Ovary (tissue), 9 donors: ENCODE data around the gene MOB3B. TPM values are rescaled to one million over a fixed set of nuclear protein-coding genes. Genes with fewer than 3 reads are reported as not detected.
"Not testable (repeated sequence)": the region's sequence is repeated elsewhere in the genome, so short reads cannot be mapped to it uniquely, and the experiment has no call there.

Experiments
- DNase-seq, 5 donors: peaks; one replicate each; pipeline ENCODE4 v3.0.0-alpha.2; 2019 to 2020
- H3K27ac ChIP-seq, 2 donors: fragments of 200-600 bp; one replicate each; pipeline versions ENCODE4 v1.5.1 to v1.8.0; 2019 to 2022
- H3K27me3 ChIP-seq: fragments of 200-600 bp; one replicate; pipeline ENCODE4 v1.8.0; 2022
- H3K36me3 ChIP-seq: fragments of 200-600 bp; sonication (generic); one replicate; pipeline ENCODE4 v1.5.1; 2019
- H3K4me1 ChIP-seq: one replicate; pipeline ENCODE4 v1.8.1; 2013; ENCODE audit warnings: mild to moderate bottlenecking, moderate library complexity; ENCODE audit not compliant: insufficient read depth
- H3K4me3 ChIP-seq: fragments of 200-600 bp; sonication (generic); one replicate; pipeline ENCODE4 v1.5.1; 2017
- H3K9me3 ChIP-seq, 2 donors: fragments of 200-600 bp in 1 of 2; sonication (generic) in 1 of 2; one replicate each; pipeline versions ENCODE4 v1.5.1 to v1.8.1; 2013 to 2019; ENCODE audit warnings: mild to moderate bottlenecking in 1 of 2, moderate library complexity in 1 of 2
- EP300 ChIP-seq: sonication (generic); formaldehyde crosslinking; IDR thresholded peaks from one replicate; pipeline ENCODE4 v1.6.1; 2017; ENCODE audit warnings: antibody characterized with exemption
- POLR2A ChIP-seq: fragments of 450-650 bp; IDR thresholded peaks from one replicate; pipeline ENCODE4 v1.6.1; 2017; ENCODE audit warnings: antibody characterized with exemption, mild to moderate bottlenecking, moderate library complexity
- WGBS, 3 donors: extraction: QIAGEN DNeasy Blood & Tissue Kit in 1 of 3; methylation state at CpG; one replicate each; pipeline versions ENCODE4 v1.1.5 to v1.1.7; 2013 to 2017; 5-methylcytosine and 5-hydroxymethylcytosine counted together
- intact Hi-C, 4 donors: fragments of 100-400 bp; cut with DNase I; formaldehyde crosslinking; loops; one replicate each; pipeline versions ENCODE4 v1.11.0 to v1.15.1; 2022 to 2023
- polyA plus RNA-seq, 2 donors: library from polyadenylated mRNA; stranded (reverse); fragments of 200-250 nt in 1 of 2; fragments of 350-450 nt in 1 of 2; fragmentation: Illumina TruSeq in 1 of 2; extraction: RNeasy Lipid Tissue Mini Kit (QIAGEN cat#74804) in 1 of 2; gene quantifications; one replicate each; pipeline ENCODE4 v1.2.3, GENCODE V29; 2013 to 2014
- total RNA-seq, 7 donors: library from RNA; depleted of rRNA in 2 of 7; stranded (reverse); fragments of >200 nt in 2 of 7; fragmentation: NEBNext Ultra II Directional in 3 of 7; extraction: Animal tissue kit (Norgen Biotek cat#: 25700) in 3 of 7; gene quantifications; one replicate each; pipeline versions ENCODE4 v1.1.0 to v1.2.4, GENCODE V29; 2016 to 2023
- TF ChIP-seq, protein P1 (sequence below), 3 donors: fragments of 450-650 bp in 2 of 3; fragments of 200-600 bp in 1 of 3; IDR thresholded peaks; one replicate each; pipeline versions ENCODE4 v1.5.1 to v1.8.0; 2016 to 2022; ENCODE audit warnings: antibody characterized with exemption in 3 of 3, mild to moderate bottlenecking in 1 of 3
- donor health status: DM: no; HTN: no; CAD: no; lungs with moderate emphysema.
- donor health status: DM: no; HTN: no; CAD: no.
- donor health status: Bipolar disorder and iron deficiency.
- donor health status: DM: yes; HTN: yes; CAD: no.
- donor health status: DM: no; HTN: no; CAD: no.
- donor health status: DM: yes; HTN: yes; CAD: no.

Gene MOB3B
- total and polyA plus RNA-seq, 9 donors: 16.3 to 68.2 (median 28.1) TPM

DNA sequence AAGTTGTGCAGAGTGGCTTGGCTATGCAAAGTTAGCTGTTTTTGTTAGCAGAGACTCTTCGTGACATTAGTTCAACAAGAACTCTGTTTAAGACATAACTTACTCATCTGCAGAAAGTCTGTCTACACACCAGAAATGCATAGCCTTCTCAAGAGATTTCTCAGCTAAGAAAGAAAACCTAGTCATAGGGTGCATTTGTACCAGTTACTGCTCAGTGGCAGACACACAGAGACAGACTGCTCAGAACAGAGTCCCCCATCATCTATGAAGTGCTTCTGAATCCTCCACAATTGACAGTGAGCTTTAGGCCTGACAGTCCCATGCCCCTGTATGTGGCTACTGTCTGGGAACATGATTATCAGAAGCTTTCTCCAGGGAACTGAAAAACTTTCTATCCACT, 61.6 kb downstream of the MOB3B start:
- WGBS, 3 donors: 89 to 91% (median 90%) methylated on average over 1 of the region's 1 CpG
- no peaks in the 10 kb centered on the region for H3K27me3 ChIP-seq
- H3K36me3 ChIP-seq: no peaks in the 10 kb centered on the region
- no peak for TF ChIP-seq POLR2A
- TF ChIP-seq, protein P1, sequence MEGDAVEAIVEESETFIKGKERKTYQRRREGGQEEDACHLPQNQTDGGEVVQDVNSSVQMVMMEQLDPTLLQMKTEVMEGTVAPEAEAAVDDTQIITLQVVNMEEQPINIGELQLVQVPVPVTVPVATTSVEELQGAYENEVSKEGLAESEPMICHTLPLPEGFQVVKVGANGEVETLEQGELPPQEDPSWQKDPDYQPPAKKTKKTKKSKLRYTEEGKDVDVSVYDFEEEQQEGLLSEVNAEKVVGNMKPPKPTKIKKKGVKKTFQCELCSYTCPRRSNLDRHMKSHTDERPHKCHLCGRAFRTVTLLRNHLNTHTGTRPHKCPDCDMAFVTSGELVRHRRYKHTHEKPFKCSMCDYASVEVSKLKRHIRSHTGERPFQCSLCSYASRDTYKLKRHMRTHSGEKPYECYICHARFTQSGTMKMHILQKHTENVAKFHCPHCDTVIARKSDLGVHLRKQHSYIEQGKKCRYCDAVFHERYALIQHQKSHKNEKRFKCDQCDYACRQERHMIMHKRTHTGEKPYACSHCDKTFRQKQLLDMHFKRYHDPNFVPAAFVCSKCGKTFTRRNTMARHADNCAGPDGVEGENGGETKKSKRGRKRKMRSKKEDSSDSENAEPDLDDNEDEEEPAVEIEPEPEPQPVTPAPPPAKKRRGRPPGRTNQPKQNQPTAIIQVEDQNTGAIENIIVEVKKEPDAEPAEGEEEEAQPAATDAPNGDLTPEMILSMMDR (IDR thresholded peaks at IDR 0.05): no peak
- TF ChIP-seq EP300: no peak
- H3K9me3 ChIP-seq: no peaks in the 10 kb centered on the region
- H3K27ac ChIP-seq: no peak overlapping the region
- no peak for DNase-seq
- no peak overlapping the region for H3K4me3 ChIP-seq
- H3K4me1 ChIP-seq: peaks cover 31% of the 10 kb centered on the region
- intact Hi-C loops: no loop called here

DNA sequence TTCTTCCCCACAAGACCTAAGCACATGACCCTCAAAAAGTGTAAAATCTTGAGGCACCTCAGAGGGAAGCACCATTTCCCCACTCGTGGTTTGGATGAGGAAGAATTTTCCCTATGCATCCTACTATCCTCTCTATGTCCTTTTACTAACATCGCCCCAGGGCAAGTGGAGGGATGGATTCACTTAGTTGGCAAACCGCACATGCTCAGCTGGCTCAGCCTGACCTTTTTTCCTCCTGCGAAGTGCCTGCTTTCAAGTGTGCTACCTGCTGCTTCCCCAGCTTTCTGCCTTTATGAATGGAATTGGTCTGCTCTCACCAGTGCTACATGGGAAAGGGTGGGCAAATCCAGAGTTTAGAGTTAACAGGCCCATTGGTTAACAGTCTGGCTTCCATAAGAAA, 62.1 kb downstream of the MOB3B start:
- H3K4me3 ChIP-seq: no peak overlapping the region
- DNase-seq: no peak
- H3K36me3 ChIP-seq: no peaks in the 10 kb centered on the region
- intact Hi-C loops: no loop called here
- no peak overlapping the region for H3K27ac ChIP-seq
- no peaks in the 10 kb centered on the region for H3K27me3 ChIP-seq
- H3K4me1 ChIP-seq: peaks cover 33% of the 10 kb centered on the region
- no peaks in the 10 kb centered on the region for H3K9me3 ChIP-seq
- TF ChIP-seq POLR2A (no peak), EP300 (no peak)
- TF ChIP-seq, protein P1 (IDR thresholded peaks at IDR 0.05): no peak
- 93 to 99% (median 96%) methylated on average over 4 of the region's 4 CpGs for WGBS, 3 donors

DNA sequence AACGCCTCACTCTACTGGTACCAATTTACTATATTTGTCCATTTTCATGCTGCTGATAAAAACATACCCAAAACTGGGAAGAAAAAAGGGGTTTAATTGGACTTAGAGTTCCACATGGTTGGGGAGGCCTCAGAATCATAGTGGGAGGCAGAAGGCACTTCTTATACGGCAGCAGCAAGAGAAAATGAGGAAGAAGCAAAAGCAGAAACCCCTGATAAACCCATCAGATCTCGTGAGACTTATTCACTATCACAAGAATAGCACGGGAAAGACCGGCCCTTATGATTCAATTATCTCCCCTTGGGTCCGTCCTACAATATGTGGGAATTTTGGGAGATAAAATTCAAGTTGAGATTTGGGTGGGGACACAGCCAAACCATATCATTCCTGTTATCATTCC, 63.1 kb downstream of the MOB3B start:
- H3K27ac ChIP-seq, intact Hi-C loops, H3K36me3 ChIP-seq, H3K9me3 ChIP-seq, H3K4me3 ChIP-seq, H3K27me3 ChIP-seq, DNase-seq: not testable (repeated sequence)
- H3K4me1 ChIP-seq: peaks cover 31% of the 10 kb centered on the region
- 88 to 90% (median 89%) methylated on average over 6 of the region's 6 CpGs for WGBS, 3 donors

DNA sequence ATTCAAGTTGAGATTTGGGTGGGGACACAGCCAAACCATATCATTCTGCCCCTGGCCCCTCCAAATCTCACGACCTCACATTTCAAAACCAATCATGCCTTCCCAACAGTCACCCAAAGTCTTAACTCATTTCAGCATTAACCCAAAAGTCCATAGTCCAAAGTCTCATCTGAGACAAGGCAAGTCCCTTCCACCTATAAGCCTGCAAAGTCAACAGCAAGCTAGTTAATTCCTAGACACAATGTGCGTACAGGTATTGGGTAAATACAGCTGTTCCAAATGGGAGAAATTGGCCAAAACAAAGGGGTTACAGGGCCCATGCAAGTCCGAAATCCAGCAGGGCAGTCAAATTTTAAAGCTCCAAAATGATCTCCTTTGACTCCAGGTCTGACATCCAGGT, 64.7 kb downstream of the MOB3B start:
- DNase-seq, H3K36me3 ChIP-seq, H3K27ac ChIP-seq, intact Hi-C loops, H3K4me3 ChIP-seq, H3K27me3 ChIP-seq, H3K9me3 ChIP-seq: not testable (repeated sequence)
- H3K4me1 ChIP-seq: peaks cover 21% of the 10 kb centered on the region
- WGBS, 3 donors: 92 to 97% (median 93%) methylated on average over 3 of the region's 3 CpGs

DNA sequence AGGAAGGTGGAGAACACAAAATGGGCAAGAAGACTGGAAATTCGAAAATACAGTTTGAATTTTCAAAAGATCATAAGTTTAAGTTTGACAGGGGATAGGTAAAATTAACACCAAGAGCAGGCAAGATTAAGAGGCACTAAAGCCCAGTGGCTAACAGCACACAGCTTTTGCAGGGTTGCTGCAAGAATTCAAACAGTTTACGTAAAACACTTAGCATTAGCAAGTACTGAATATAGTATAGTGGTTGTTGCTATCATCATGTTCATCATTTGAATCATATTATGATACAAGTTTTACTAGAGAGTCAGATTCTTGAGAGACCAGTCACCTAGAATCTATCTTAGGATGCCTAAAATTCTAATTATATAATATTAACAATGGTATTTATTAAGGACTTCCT, 66.8 kb downstream of the MOB3B start:
- DNase-seq: no peak
- Histone ChIP-seq H3K27ac (no peak overlapping the region), H3K4me3 (no peak overlapping the region), H3K9me3 (no peaks in the 10 kb centered on the region), H3K27me3 (no peaks in the 10 kb centered on the region), H3K4me1 (peaks cover 7% of the 10 kb centered on the region), H3K36me3 (no peaks in the 10 kb centered on the region)
- 82 to 87% (median 83%) methylated on average over 2 of the region's 2 CpGs for WGBS, 3 donors
- intact Hi-C loops: no loop called here
- TF ChIP-seq EP300 (no peak), POLR2A (no peak)
- TF ChIP-seq, protein P1 (IDR thresholded peaks at IDR 0.05): no peak

DNA sequence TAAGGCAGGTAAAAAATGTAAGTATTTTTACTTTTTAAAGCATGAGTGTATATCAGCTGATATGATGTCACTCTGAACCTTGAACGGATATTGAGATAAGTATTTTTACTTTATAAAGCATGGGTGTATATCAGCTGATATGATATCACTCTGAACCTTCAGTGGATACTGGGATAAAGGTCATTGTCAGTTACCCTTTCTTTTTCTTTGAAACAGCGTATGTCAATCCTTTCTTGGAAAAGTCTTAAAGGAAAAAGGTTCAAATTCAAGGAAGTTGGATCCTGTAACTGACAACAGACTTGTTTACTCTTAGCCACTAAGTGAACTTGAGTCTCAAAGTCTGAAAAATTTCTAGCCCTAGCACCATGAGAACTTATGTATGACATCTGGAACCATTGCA, 67.2 kb downstream of the MOB3B start:
- H3K27me3 ChIP-seq: no peaks in the 10 kb centered on the region
- H3K36me3 ChIP-seq: no peaks in the 10 kb centered on the region
- H3K9me3 ChIP-seq: no peaks in the 10 kb centered on the region
- TF ChIP-seq, protein P1 (IDR thresholded peaks at IDR 0.05): no peak
- TF ChIP-seq EP300: no peak
- TF ChIP-seq POLR2A: no peak
- H3K4me1 ChIP-seq: peaks cover 5% of the 10 kb centered on the region
- H3K4me3 ChIP-seq: no peak overlapping the region
- intact Hi-C loops: no loop called here
- no peak for DNase-seq
- 64 to 69% (median 65%) methylated on average over 2 of the region's 2 CpGs for WGBS, 3 donors
- no peak overlapping the region for H3K27ac ChIP-seq
